HCT116 (cell line): Measurements from ENCODE around the gene PRRT1. TPM values are rescaled to one million over a fixed set of nuclear protein-coding genes. Genes with fewer than 3 reads are reported as not detected.
A peak's percentile ranks its signal among the peaks of the same experiment; 100 is the strongest.

Experiments used
- ATAC-seq: fragments of 200-7000 bp; cut with Tn5 transposase; 2 replicates; pipeline ENCODE4 v1.9.1; 2020; ENCODE audit warnings: mild to moderate bottlenecking, moderate library complexity
- BruUV-seq: library from RNA; stranded (reverse); fragments of 400-500 nt; replicated peaks from 2 replicates; lab custom pipeline; 2021; lab: Mats Ljungman, UMichigan
- CTCF ChIA-PET: fragments of 300-600 bp; sonication (Branson Sonifier 250); formaldehyde crosslinking; loops from one replicate; lab custom pipeline; 2021; ENCODE audit warnings: antibody characterized with exemption; lab: Charles Lee
- POLR2A ChIA-PET: fragments of 300-600, 350-600 bp; sonication (Branson Sonifier 250); formaldehyde crosslinking; loops from one replicate; lab custom pipeline; 2021; ENCODE audit warnings: antibody characterized with exemption; lab: Charles Lee
- RAD21 ChIA-PET, 2 experiments: fragments of 300-600 bp; sonication (Branson Sonifier 250); formaldehyde crosslinking; loops; one replicate each; lab custom pipeline; 2023; ENCODE audit warnings: low total read pairs in 2 of 2; ENCODE audit not compliant: uncharacterized antibody in 2 of 2, unreplicated experiment in 2 of 2, low non-redundant PET in 1 of 2; lab: Charles Lee
- DNase-seq: peaks from one replicate; pipeline ENCODE4 v3.0.0-alpha.2; 2010; ENCODE audit warnings: low read depth, low spot score
- H2AFZ ChIP-seq: fragments of 200-600 bp; shearing (Covaris generic), sonication (generic); 2 replicates; pipeline ENCODE4 v1.6.1; 2017; ENCODE audit warnings: low read depth, mixed run types, mixed read lengths, antibody characterized with exemption, low read length; ENCODE audit not compliant: poor library complexity, severe bottlenecking
- H3K27ac ChIP-seq: 2 replicates; pipeline ENCODE4 v1.5.1; 2012; ENCODE audit warnings: low read depth, low read length
- H3K27me3 ChIP-seq: fragments of 200-600 bp; sonication (generic); 2 replicates; pipeline ENCODE4 v1.6.1; 2016; ENCODE audit warnings: mixed run types, low read length, mixed read lengths; ENCODE audit not compliant: insufficient read depth
- H3K36me3 ChIP-seq, 2 experiments: fragments of 200-500 bp in 1 of 2; fragments of 200-600 bp in 1 of 2; sonication (Bioruptor generic) in 1 of 2; sonication (generic) in 1 of 2; 2 replicates each; pipeline versions ENCODE4 v1.5.1 to v1.6.1; 2014 to 2016; ENCODE audit warnings: low read length in 2 of 2, inconsistent platforms in 1 of 2, mixed read lengths in 1 of 2, mixed run types in 1 of 2; ENCODE audit not compliant: insufficient read depth in 2 of 2, control insufficient read depth in 1 of 2
- H3K4me1 ChIP-seq, 2 experiments: fragments of 200-600 bp in 1 of 2; sonication (generic) in 1 of 2; 2 replicates each; pipeline versions ENCODE4 v1.5.1 to v1.6.1; 2012 to 2017; ENCODE audit warnings: low read length in 2 of 2, inconsistent platforms in 1 of 2, mild to moderate bottlenecking in 1 of 2, mixed read lengths in 1 of 2, mixed run types in 1 of 2, moderate library complexity in 1 of 2; ENCODE audit not compliant: insufficient read depth in 2 of 2, control insufficient read depth in 1 of 2
- H3K4me2 ChIP-seq: fragments of 200-600 bp; sonication (generic); 2 replicates; pipeline ENCODE4 v1.6.1; 2017; ENCODE audit warnings: mixed run types, low read length, mixed read lengths
- H3K4me3 ChIP-seq, 2 experiments: fragments of 200-600 bp in 1 of 2; sonication (generic) in 1 of 2; replicated peaks in 1 of 2; 2 replicates each; pipeline ENCODE4 v1.5.1; 2011 to 2016; ENCODE audit warnings: low read length in 2 of 2, control low read depth in 1 of 2, low read depth in 1 of 2, mild to moderate bottlenecking in 1 of 2, mixed read lengths in 1 of 2, mixed run types in 1 of 2
- H3K79me2 ChIP-seq: fragments of 200-600 bp; sonication (generic); 2 replicates; pipeline ENCODE4 v1.6.1; 2017; ENCODE audit warnings: mild to moderate bottlenecking, mixed run types, low read length, moderate library complexity, mixed read lengths; ENCODE audit not compliant: insufficient read depth
- H3K9ac ChIP-seq: fragments of 200-600 bp; sonication (generic); 2 replicates; pipeline ENCODE4 v1.6.1; 2016; ENCODE audit warnings: low read length, mixed read lengths
- H3K9me2 ChIP-seq: fragments of 200-600 bp; sonication (generic), shearing (Covaris generic); 2 replicates; pipeline ENCODE4 v1.6.1; 2017; ENCODE audit warnings: mixed run types, mild to moderate bottlenecking, moderate library complexity; ENCODE audit not compliant: insufficient read depth
- H3K9me3 ChIP-seq, 2 experiments: fragments of 200-500 bp in 1 of 2; fragments of 200-600 bp in 1 of 2; sonication (Bioruptor generic) in 1 of 2; sonication (generic) in 1 of 2; 2 replicates each; pipeline ENCODE4 v1.6.1; 2014 to 2017; ENCODE audit warnings: low read length in 2 of 2, mixed read lengths in 2 of 2, inconsistent platforms in 1 of 2, low read depth in 1 of 2, mild to moderate bottlenecking in 1 of 2, mixed run types in 1 of 2, moderate library complexity in 1 of 2; ENCODE audit not compliant: control insufficient read depth in 1 of 2, insufficient read depth in 1 of 2
- H4K20me1 ChIP-seq: fragments of 200-600 bp; sonication (generic), shearing (Covaris generic); 2 replicates; pipeline ENCODE4 v1.6.1; 2017; ENCODE audit warnings: mixed run types, mild to moderate bottlenecking, moderate library complexity; ENCODE audit not compliant: insufficient read depth
- CEBPB ChIP-seq: IDR thresholded peaks from 2 replicates; pipeline ENCODE4 v1.6.1; 2012; ENCODE audit warnings: low read depth
- EGR1 ChIP-seq: IDR thresholded peaks from 2 replicates; pipeline ENCODE4 v1.6.1; 2012; ENCODE audit warnings: low read depth
- ELF1 ChIP-seq: IDR thresholded peaks from 2 replicates; pipeline ENCODE4 v1.6.1; 2012; ENCODE audit warnings: low read depth, borderline replicate concordance
- EZH2phosphoT487 ChIP-seq: fragments of 200-600 bp; IDR thresholded peaks from 2 replicates; pipeline ENCODE4 v1.6.1; 2018; ENCODE audit warnings: antibody characterized with exemption, borderline replicate concordance
- FOSL1 ChIP-seq: IDR thresholded peaks from 2 replicates; pipeline ENCODE4 v1.6.1; 2012; ENCODE audit warnings: low read depth
- POLR2A ChIP-seq: IDR thresholded peaks from 2 replicates; pipeline ENCODE4 v1.7.0; 2011; ENCODE audit warnings: borderline replicate concordance; ENCODE audit not compliant: insufficient read depth, insufficient read length; ENCODE audit errors: extremely low read depth
- RAD21 ChIP-seq: IDR thresholded peaks from 2 replicates; pipeline ENCODE4 v1.6.1; 2012; ENCODE audit warnings: low read depth, mild to moderate bottlenecking
- SIN3A ChIP-seq: IDR thresholded peaks from 2 replicates; pipeline ENCODE4 v1.6.1; 2012; ENCODE audit warnings: low read depth
- YY1 ChIP-seq: IDR thresholded peaks from 2 replicates; pipeline ENCODE4 v1.6.1; 2011; ENCODE audit warnings: low read length, low read depth, moderate library complexity, mild to moderate bottlenecking; ENCODE audit not compliant: insufficient replicate concordance; ENCODE audit errors: extremely low read depth
- ZFX ChIP-seq: fragments of 450-650 bp; IDR thresholded peaks from 2 replicates; pipeline ENCODE4 v1.6.1; 2017
- ZNF274 ChIP-seq: fragments of 200-500 bp; sonication (Bioruptor generic); IDR thresholded peaks from 2 replicates; pipeline ENCODE4 v1.6.1; 2014; ENCODE audit warnings: mild to moderate bottlenecking, low read depth, low read length, inconsistent platforms
- intact Hi-C: fragments of 100-400 bp; cut with micrococcal nuclease; formaldehyde crosslinking; loops from 2 replicates; pipeline ENCODE4 v1.10.0; 2022
- total RNA-seq: library from RNA; stranded (reverse); gene quantifications from one replicate; pipeline ENCODE4 v1.2.1, GENCODE V29; 2021; ENCODE audit not compliant: unreplicated experiment
- TF ChIP-seq, protein P1 (sequence below): IDR thresholded peaks from 2 replicates; pipeline ENCODE4 v1.6.1; 2012; ENCODE audit warnings: low read depth
- TF ChIP-seq, protein P2 (sequence below): IDR thresholded peaks from 2 replicates; pipeline ENCODE4 v1.6.1; 2012
- TF ChIP-seq, protein P3 (sequence below): IDR thresholded peaks from 2 replicates; pipeline ENCODE4 v1.6.1; 2011; ENCODE audit warnings: mild to moderate bottlenecking, low read length, moderate library complexity; ENCODE audit not compliant: insufficient replicate concordance; ENCODE audit errors: extremely low read depth

PRRT1 gene
- total RNA-seq, 1 experiment from 2014 or later, result 6.1 TPM

DNA sequence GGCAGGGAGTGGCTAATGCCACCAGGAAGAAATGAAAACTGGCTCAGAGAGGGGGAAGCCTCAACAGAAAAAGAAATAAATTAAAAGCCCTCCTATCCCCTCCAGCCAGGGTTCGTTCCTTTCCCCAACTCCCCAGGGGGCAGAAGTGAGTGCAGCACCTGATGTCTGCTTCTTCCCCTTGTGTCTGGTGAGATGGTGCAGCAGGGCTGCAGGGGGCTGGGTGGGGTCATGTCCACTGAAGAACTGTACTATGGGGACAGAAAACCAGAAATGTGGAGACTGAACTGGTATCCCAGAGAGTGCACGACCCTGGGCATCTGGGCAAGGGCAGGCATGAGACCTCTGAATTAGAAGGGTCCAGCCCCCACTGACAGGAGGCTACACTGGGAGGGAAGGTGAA is 16.6 kb upstream of the PRRT1 start (continued):
- TF ChIP-seq, protein P1, sequence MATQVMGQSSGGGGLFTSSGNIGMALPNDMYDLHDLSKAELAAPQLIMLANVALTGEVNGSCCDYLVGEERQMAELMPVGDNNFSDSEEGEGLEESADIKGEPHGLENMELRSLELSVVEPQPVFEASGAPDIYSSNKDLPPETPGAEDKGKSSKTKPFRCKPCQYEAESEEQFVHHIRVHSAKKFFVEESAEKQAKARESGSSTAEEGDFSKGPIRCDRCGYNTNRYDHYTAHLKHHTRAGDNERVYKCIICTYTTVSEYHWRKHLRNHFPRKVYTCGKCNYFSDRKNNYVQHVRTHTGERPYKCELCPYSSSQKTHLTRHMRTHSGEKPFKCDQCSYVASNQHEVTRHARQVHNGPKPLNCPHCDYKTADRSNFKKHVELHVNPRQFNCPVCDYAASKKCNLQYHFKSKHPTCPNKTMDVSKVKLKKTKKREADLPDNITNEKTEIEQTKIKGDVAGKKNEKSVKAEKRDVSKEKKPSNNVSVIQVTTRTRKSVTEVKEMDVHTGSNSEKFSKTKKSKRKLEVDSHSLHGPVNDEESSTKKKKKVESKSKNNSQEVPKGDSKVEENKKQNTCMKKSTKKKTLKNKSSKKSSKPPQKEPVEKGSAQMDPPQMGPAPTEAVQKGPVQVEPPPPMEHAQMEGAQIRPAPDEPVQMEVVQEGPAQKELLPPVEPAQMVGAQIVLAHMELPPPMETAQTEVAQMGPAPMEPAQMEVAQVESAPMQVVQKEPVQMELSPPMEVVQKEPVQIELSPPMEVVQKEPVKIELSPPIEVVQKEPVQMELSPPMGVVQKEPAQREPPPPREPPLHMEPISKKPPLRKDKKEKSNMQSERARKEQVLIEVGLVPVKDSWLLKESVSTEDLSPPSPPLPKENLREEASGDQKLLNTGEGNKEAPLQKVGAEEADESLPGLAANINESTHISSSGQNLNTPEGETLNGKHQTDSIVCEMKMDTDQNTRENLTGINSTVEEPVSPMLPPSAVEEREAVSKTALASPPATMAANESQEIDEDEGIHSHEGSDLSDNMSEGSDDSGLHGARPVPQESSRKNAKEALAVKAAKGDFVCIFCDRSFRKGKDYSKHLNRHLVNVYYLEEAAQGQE, result no peak
- TF ChIP-seq ELF1 (no peak), SIN3A (no peak), FOSL1 (no peak), ZFX (no peak), CEBPB (no peak)
- TF ChIP-seq, protein P2, sequence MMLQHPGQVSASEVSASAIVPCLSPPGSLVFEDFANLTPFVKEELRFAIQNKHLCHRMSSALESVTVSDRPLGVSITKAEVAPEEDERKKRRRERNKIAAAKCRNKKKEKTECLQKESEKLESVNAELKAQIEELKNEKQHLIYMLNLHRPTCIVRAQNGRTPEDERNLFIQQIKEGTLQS, result no peak

DNA sequence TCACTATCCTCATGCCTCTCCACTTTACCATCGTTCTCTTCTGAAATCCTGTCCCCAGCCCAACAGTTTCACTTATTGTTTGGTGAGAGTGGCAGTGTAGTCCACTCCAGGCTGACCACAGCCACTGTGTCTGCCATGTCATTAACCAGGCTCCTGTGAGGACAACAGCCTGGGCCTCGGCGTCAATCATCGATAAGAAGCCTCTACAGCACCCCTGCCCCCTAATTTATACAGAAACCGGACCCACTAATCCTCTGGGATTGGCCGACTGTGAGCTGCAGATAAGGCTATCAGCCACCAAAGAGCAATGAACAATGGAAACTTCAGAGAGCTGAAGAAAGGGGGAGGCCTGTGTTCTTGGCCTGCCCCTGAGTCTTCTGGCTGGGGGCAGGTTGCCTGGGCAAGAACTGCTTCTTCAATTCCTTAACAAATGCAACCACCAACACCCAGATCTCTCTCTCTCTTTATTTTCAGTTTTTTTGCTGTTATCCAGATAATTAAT is 16.1 kb upstream of the PRRT1 start:
- no peak overlapping the region for H3K4me3 ChIP-seq
- DNase-seq (no peak), ATAC-seq (no peak)
- ChIA-PET CTCF (no interaction called here), RAD21 (no interaction called here), POLR2A (no interaction called here)
- H3K9ac ChIP-seq, result no peak overlapping the region
- H3K4me1 ChIP-seq, result peaks cover 0 to 5% of the 10 kb centered on the region in 2 experiments; a peak in 3 of 4 replicates
- no peak overlapping the region for H2AFZ ChIP-seq
- no peaks in the 10 kb centered on the region for H3K9me2 ChIP-seq
- no peaks in the 10 kb centered on the region for H4K20me1 ChIP-seq
- no peak overlapping the region for H3K4me2 ChIP-seq
- TSS peak; percentile 33 for BruUV-seq
- intact Hi-C loops, result no loop called here
- H3K9me3 ChIP-seq, result no peaks in the 10 kb centered on the region
- H3K27me3 ChIP-seq, result no peaks in the 10 kb centered on the region
- H3K36me3 ChIP-seq, result peaks cover 4 to 15% of the 10 kb centered on the region in 2 experiments; a peak in 3 of 4 replicates
- H3K79me2 ChIP-seq, result no peaks in the 10 kb centered on the region
- H3K27ac ChIP-seq, result no peak overlapping the region
- TF ChIP-seq EZH2phosphoT487, result no peak
- no peak for TF ChIP-seq YY1
- no peak for TF ChIP-seq RAD21
- no peak for TF ChIP-seq ZNF274
- TF ChIP-seq, protein P3, sequence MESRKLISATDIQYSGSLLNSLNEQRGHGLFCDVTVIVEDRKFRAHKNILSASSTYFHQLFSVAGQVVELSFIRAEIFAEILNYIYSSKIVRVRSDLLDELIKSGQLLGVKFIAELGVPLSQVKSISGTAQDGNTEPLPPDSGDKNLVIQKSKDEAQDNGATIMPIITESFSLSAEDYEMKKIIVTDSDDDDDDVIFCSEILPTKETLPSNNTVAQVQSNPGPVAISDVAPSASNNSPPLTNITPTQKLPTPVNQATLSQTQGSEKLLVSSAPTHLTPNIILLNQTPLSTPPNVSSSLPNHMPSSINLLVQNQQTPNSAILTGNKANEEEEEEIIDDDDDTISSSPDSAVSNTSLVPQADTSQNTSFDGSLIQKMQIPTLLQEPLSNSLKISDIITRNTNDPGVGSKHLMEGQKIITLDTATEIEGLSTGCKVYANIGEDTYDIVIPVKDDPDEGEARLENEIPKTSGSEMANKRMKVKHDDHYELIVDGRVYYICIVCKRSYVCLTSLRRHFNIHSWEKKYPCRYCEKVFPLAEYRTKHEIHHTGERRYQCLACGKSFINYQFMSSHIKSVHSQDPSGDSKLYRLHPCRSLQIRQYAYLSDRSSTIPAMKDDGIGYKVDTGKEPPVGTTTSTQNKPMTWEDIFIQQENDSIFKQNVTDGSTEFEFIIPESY, result no peak
- TF ChIP-seq POLR2A, result no peak
- TF ChIP-seq EGR1, result no peak
- TF ChIP-seq, protein P1, result no peak
